Karpas-422 (cell line): ENCODE results near the gene ABCG4. TPM values are rescaled to one million over a fixed set of nuclear protein-coding genes. Genes with fewer than 3 reads are reported as not detected.
"Not testable (repeated sequence)": the region's sequence is repeated elsewhere in the genome, so short reads cannot be mapped to it uniquely, and the experiment has no call there.

Experiments
- DNase-seq: peaks from one replicate; pipeline ENCODE4 v3.0.0-alpha.2; 2015
- H2AFZ ChIP-seq: fragments of 200-600 bp; sonication (generic); 2 replicates; pipeline ENCODE4 v1.6.1; 2014; ENCODE audit warnings: antibody characterized with exemption, low read length, mixed read lengths
- H3K27ac ChIP-seq: fragments of 200-600 bp; sonication (generic); 2 replicates; pipeline ENCODE4 v1.5.1; 2014; ENCODE audit warnings: mild to moderate bottlenecking, low read length, moderate library complexity
- H3K27me3 ChIP-seq: fragments of 200-600 bp; sonication (generic); 2 replicates; pipeline ENCODE4 v1.6.1; 2014; ENCODE audit warnings: low read length, mixed read lengths
- H3K36me3 ChIP-seq: fragments of 200-600 bp; sonication (generic); 2 replicates; pipeline ENCODE4 v1.6.1; 2014; ENCODE audit warnings: low read length, mixed read lengths; ENCODE audit not compliant: insufficient read depth
- H3K4me1 ChIP-seq: fragments of 200-600 bp; sonication (generic); 2 replicates; pipeline ENCODE4 v1.6.1; 2014; ENCODE audit warnings: mild to moderate bottlenecking, low read length, mixed read lengths
- H3K4me2 ChIP-seq: fragments of 200-600 bp; sonication (generic); 2 replicates; pipeline ENCODE4 v1.6.1; 2014; ENCODE audit warnings: low read length, low read depth, mild to moderate bottlenecking; ENCODE audit not compliant: poor library complexity, severe bottlenecking
- H3K4me3 ChIP-seq: fragments of 200-600 bp; sonication (generic); 2 replicates; pipeline ENCODE4 v1.5.1; 2014; ENCODE audit warnings: mild to moderate bottlenecking, antibody characterized with exemption, low read length, mixed read lengths
- H3K79me2 ChIP-seq: fragments of 200-600 bp; sonication (generic); 2 replicates; pipeline ENCODE4 v1.6.1; 2014; ENCODE audit warnings: mild to moderate bottlenecking, low read length, mixed read lengths
- H3K9ac ChIP-seq: fragments of 200-600 bp; sonication (generic); 2 replicates; pipeline ENCODE4 v1.6.0; 2014; ENCODE audit warnings: low read length
- H3K9me2 ChIP-seq: fragments of 200-600 bp; sonication (generic), shearing (Covaris generic); replicated peaks from 2 replicates; pipeline ENCODE4 v1.6.0; 2014; ENCODE audit warnings: mild to moderate bottlenecking, low read length, moderate library complexity; ENCODE audit not compliant: insufficient read depth
- H3K9me3 ChIP-seq: fragments of 300-700, 200-600 bp; sonication (generic); 2 replicates; pipeline ENCODE4 v1.6.1; 2014; ENCODE audit warnings: low read length, mixed read lengths
- H4K20me1 ChIP-seq: fragments of 200-600 bp; sonication (generic); 2 replicates; pipeline ENCODE4 v1.6.1; 2014; ENCODE audit warnings: mild to moderate bottlenecking, antibody characterized with exemption, low read length, low read depth; ENCODE audit not compliant: insufficient read depth
- total RNA-seq: library from RNA; depleted of rRNA; stranded (reverse); fragments of >200 nt; shearing (Covaris generic); gene quantifications from 2 replicates; pipeline ENCODE4 v1.2.3, GENCODE V29; 2014; ENCODE audit warnings: low replicate concordance

The ABCG4 gene
- total RNA-seq, 1 experiment from 2014 or later: not detected

GRCh38 chr11:119139276-119139675, 9.6 kb upstream of the ABCG4 start:
- not testable (repeated sequence) for H3K9me3 ChIP-seq, H3K36me3 ChIP-seq, H3K79me2 ChIP-seq, H3K4me1 ChIP-seq, DNase-seq, H3K9ac ChIP-seq, H3K4me2 ChIP-seq, H3K9me2 ChIP-seq, H3K4me3 ChIP-seq, H2AFZ ChIP-seq, H4K20me1 ChIP-seq, H3K27me3 ChIP-seq, H3K27ac ChIP-seq

DNA sequence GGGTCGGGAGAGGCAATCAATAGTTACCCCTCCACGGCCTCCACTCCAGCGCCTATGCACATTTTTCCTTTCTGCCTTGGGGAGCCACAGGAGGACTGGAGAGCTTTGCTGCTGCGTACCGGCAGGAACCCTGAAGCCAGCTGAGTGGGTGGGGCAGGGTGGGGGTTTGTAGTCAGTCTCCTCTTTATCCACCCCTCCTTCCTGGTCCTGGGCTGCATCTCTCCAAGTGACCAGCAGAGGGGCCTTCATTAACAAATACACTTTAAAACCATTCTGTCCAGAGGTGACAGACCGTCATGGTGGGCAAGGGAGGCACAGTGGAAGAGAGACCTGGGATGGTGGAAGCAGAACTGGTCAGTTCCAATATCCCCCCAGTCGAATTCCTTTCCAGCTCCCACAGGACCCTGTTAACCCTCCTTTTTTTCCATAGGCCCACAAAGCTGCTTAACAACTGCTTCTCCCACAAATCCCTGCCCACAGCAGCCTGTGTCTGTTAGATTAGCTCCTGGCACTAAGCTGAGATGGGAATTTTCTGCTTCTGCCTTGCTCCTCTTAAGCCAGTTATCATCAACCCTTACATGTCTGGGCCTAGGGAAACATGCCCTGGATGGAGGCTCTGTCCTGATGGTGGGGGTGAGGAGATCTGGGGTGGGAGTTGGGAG, 3.9 kb upstream of the ABCG4 start:
- peak; percentile 71 for DNase-seq
- Histone ChIP-seq H3K9me3 (no peaks in the 10 kb centered on the region), H3K79me2 (no peaks in the 10 kb centered on the region), H3K27ac (no peak overlapping the region), H3K4me1 (peaks cover 9% of the 10 kb centered on the region), H3K9me2 (no peaks in the 10 kb centered on the region), H3K36me3 (no peaks in the 10 kb centered on the region), H4K20me1 (no peaks in the 10 kb centered on the region), H3K27me3 (no peaks in the 10 kb centered on the region), H2AFZ (no peak overlapping the region), H3K4me2 (no peak overlapping the region), H3K9ac (no peak overlapping the region), H3K4me3 (no peak overlapping the region)

DNA sequence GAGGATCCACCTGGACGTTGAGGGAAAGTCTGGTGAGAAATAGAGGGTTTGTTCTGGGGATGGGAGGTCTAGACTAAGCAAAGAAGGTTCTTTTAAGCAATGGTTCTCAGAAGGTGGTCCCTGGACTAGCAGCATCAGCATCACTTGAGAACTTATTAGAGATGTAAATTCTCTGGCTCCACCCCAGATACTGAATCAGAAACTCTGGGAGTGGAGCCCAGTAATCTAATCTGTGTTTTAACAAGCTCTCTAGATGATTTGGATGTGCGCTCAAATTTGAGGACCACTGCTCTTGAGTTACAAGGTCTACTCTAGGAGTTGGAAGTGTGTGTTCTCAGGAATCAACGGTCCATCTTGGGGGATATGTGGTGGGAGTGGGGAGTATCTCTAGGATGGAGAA, 3.3 kb upstream of the ABCG4 start:
- no peaks in the 10 kb centered on the region for H4K20me1 ChIP-seq
- H3K9me2 ChIP-seq: no peaks in the 10 kb centered on the region
- no peak for DNase-seq
- H2AFZ ChIP-seq: no peak overlapping the region
- no peaks in the 10 kb centered on the region for H3K9me3 ChIP-seq
- no peak overlapping the region for H3K4me3 ChIP-seq
- H3K27me3 ChIP-seq: no peaks in the 10 kb centered on the region
- H3K79me2 ChIP-seq: no peaks in the 10 kb centered on the region
- H3K9ac ChIP-seq: no peak overlapping the region
- H3K36me3 ChIP-seq: no peaks in the 10 kb centered on the region
- peaks cover 9% of the 10 kb centered on the region for H3K4me1 ChIP-seq
- no peak overlapping the region for H3K27ac ChIP-seq
- no peak overlapping the region for H3K4me2 ChIP-seq

GRCh38 chr11:119147604-119148333, 1.1 kb upstream of the ABCG4 start:
- no peaks in the 10 kb centered on the region for H3K9me2 ChIP-seq
- H2AFZ ChIP-seq: no peak overlapping the region
- H3K79me2 ChIP-seq: no peaks in the 10 kb centered on the region
- no peaks in the 10 kb centered on the region for H3K27me3 ChIP-seq
- H4K20me1 ChIP-seq: no peaks in the 10 kb centered on the region
- H3K36me3 ChIP-seq: no peaks in the 10 kb centered on the region
- no peak overlapping the region for H3K9ac ChIP-seq
- no peak overlapping the region for H3K4me2 ChIP-seq
- H3K4me1 ChIP-seq: peaks cover 9% of the 10 kb centered on the region
- no peak overlapping the region for H3K27ac ChIP-seq
- no peak overlapping the region for H3K4me3 ChIP-seq
- DNase-seq: no peak
- H3K9me3 ChIP-seq: no peaks in the 10 kb centered on the region

GRCh38 chr11:119148720-119149017, 183 bp upstream of the ABCG4 start:
- H2AFZ ChIP-seq: no peak overlapping the region
- H3K4me2 ChIP-seq: no peak overlapping the region
- H3K4me1 ChIP-seq: peaks cover 9% of the 10 kb centered on the region
- H3K36me3 ChIP-seq: no peaks in the 10 kb centered on the region
- no peaks in the 10 kb centered on the region for H3K9me2 ChIP-seq
- no peak overlapping the region for H3K4me3 ChIP-seq
- no peaks in the 10 kb centered on the region for H4K20me1 ChIP-seq
- no peak for DNase-seq
- no peak overlapping the region for H3K27ac ChIP-seq
- H3K79me2 ChIP-seq: no peaks in the 10 kb centered on the region
- H3K9ac ChIP-seq: no peak overlapping the region
- H3K27me3 ChIP-seq: no peaks in the 10 kb centered on the region
- no peaks in the 10 kb centered on the region for H3K9me3 ChIP-seq

GRCh38 chr11:119149786-119150275, 979 bp downstream of the ABCG4 start:
- Histone ChIP-seq H3K9ac (no peak overlapping the region), H3K4me1 (peaks cover 9% of the 10 kb centered on the region), H3K79me2 (no peaks in the 10 kb centered on the region), H3K4me2 (no peak overlapping the region), H2AFZ (no peak overlapping the region), H3K4me3 (no peak overlapping the region), H4K20me1 (no peaks in the 10 kb centered on the region), H3K9me2 (no peaks in the 10 kb centered on the region), H3K9me3 (no peaks in the 10 kb centered on the region), H3K27me3 (no peaks in the 10 kb centered on the region), H3K27ac (no peak overlapping the region), H3K36me3 (no peaks in the 10 kb centered on the region)
- no peak for DNase-seq

GRCh38 chr11:119152043-119152442, 3.2 kb downstream of the ABCG4 start:
- Histone ChIP-seq H3K27ac (no peak overlapping the region), H2AFZ (no peak overlapping the region), H3K4me2 (no peak overlapping the region), H3K79me2 (no peaks in the 10 kb centered on the region), H3K9ac (no peak overlapping the region), H4K20me1 (no peaks in the 10 kb centered on the region), H3K4me3 (no peak overlapping the region), H3K9me2 (no peaks in the 10 kb centered on the region), H3K4me1 (peaks cover 3% of the 10 kb centered on the region; the same call in 1 of the 2 replicates), H3K9me3 (no peaks in the 10 kb centered on the region), H3K27me3 (no peaks in the 10 kb centered on the region), H3K36me3 (no peaks in the 10 kb centered on the region)
- no peak for DNase-seq

DNA sequence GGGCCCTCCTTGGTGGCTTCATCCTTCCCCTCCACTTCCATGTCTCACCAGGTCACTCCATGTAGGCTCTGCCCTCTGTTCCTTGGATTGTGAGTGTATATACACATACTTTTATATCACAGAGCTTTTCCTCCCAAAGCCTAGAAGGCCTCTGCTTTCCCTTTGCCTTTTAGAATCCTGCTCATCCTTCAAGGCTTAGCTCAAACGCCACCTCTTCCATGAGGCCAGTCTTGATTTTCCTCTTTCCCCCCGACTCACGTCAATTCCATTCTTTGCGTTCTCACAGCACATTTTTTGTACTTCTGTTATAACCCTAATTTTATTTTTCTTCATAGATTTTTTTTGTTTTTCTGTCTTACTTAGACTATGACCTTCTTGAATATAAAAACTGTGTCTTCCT, 3.8 kb downstream of the ABCG4 start:
- H3K9me2 ChIP-seq: no peaks in the 10 kb centered on the region
- no peaks in the 10 kb centered on the region for H3K36me3 ChIP-seq
- no peaks in the 10 kb centered on the region for H3K9me3 ChIP-seq
- peaks cover 3% of the 10 kb centered on the region; the same call in 1 of the 2 replicates for H3K4me1 ChIP-seq
- no peak overlapping the region for H3K9ac ChIP-seq
- no peak overlapping the region for H3K4me2 ChIP-seq
- H3K27me3 ChIP-seq: no peaks in the 10 kb centered on the region
- DNase-seq: no peak
- no peak overlapping the region for H3K27ac ChIP-seq
- no peaks in the 10 kb centered on the region for H4K20me1 ChIP-seq
- H2AFZ ChIP-seq: no peak overlapping the region
- H3K4me3 ChIP-seq: no peak overlapping the region
- H3K79me2 ChIP-seq: no peaks in the 10 kb centered on the region
